ENCODE results near the gene ADGRE2.

ADGRE2 gene

GRCh38 chr19:14733574-14733973 lies 44.8 kb downstream of the ADGRE2 start:
- Histone ChIP-seq H3K27ac (no peak overlapping the region), H3K79me2 (no peaks in the 10 kb centered on the region), H3K4me3 (ENCODE audit: low read depth, low read length) (no peak overlapping the region), H3K4me2 (ENCODE audit: low read length) (no peak overlapping the region), H3K36me3 (ENCODE audit: control insufficient read depth, insufficient read depth, low read length) (no peaks in the 10 kb centered on the region), H2AFZ (no peak overlapping the region), H3K9me3 (ENCODE audit: control insufficient read depth, low read length) (no peaks in the 10 kb centered on the region), H3K9ac (no peak overlapping the region), H3K4me1 (no peaks in the 10 kb centered on the region), H3K27me3 (ENCODE audit: control insufficient read depth, insufficient read depth, low read length) (no peaks in the 10 kb centered on the region)
- TF ChIP-seq CTCF (IDR thresholded peaks at IDR 0.05), result no peak

- H3K9ac ChIP-seq, result no peak overlapping the region
- no peaks in the 10 kb centered on the region for H3K4me1 ChIP-seq
- H3K27me3 ChIP-seq (ENCODE audit: control insufficient read depth, insufficient read depth, low read length), result no peaks in the 10 kb centered on the region
- H3K9me3 ChIP-seq (ENCODE audit: control insufficient read depth, low read length), result no peaks in the 10 kb centered on the region
- no peak overlapping the region for H3K4me3 ChIP-seq (ENCODE audit: low read depth, low read length)
- no peaks in the 10 kb centered on the region for H3K79me2 ChIP-seq
- no peak overlapping the region for H2AFZ ChIP-seq
- H3K4me2 ChIP-seq (ENCODE audit: low read length), result no peak overlapping the region
- no peaks in the 10 kb centered on the region for H3K36me3 ChIP-seq (ENCODE audit: control insufficient read depth, insufficient read depth, low read length)
- TF ChIP-seq CTCF (IDR thresholded peaks at IDR 0.05), result no peak
- H3K27ac ChIP-seq, result no peak overlapping the region
Measured at GRCh38 chr19:14732510-14732909, 45.9 kb downstream of the ADGRE2 start.

- Histone ChIP-seq H3K36me3 (ENCODE audit: control insufficient read depth, insufficient read depth, low read length) (no peaks in the 10 kb centered on the region), H3K27ac (no peak overlapping the region), H3K9ac (no peak overlapping the region), H3K4me1 (no peaks in the 10 kb centered on the region), H3K9me3 (ENCODE audit: control insufficient read depth, low read length) (no peaks in the 10 kb centered on the region), H3K4me3 (ENCODE audit: low read depth, low read length) (no peak overlapping the region), H2AFZ (no peak overlapping the region), H3K4me2 (ENCODE audit: low read length) (no peak overlapping the region), H3K79me2 (no peaks in the 10 kb centered on the region), H3K27me3 (ENCODE audit: control insufficient read depth, insufficient read depth, low read length) (no peaks in the 10 kb centered on the region)
- TF ChIP-seq CTCF (IDR thresholded peaks at IDR 0.05), result no peak
Measured at GRCh38 chr19:14731200-14731599, 47.2 kb downstream of the ADGRE2 start.

- Histone ChIP-seq H3K79me2 (no peaks in the 10 kb centered on the region), H3K9ac (no peak overlapping the region), H2AFZ (no peak overlapping the region), H3K36me3 (ENCODE audit: control insufficient read depth, insufficient read depth, low read length) (no peaks in the 10 kb centered on the region), H3K27ac (no peak overlapping the region), H3K4me3 (ENCODE audit: low read depth, low read length) (no peak overlapping the region), H3K4me2 (ENCODE audit: low read length) (no peak overlapping the region), H3K9me3 (ENCODE audit: control insufficient read depth, low read length) (no peaks in the 10 kb centered on the region), H3K4me1 (no peaks in the 10 kb centered on the region), H3K27me3 (ENCODE audit: control insufficient read depth, insufficient read depth, low read length) (no peaks in the 10 kb centered on the region)
- TF ChIP-seq CTCF (IDR thresholded peaks at IDR 0.05), result no peak
Measured at GRCh38 chr19:14728595-14728994, 49.8 kb downstream of the ADGRE2 start.

- Histone ChIP-seq H3K27me3 (ENCODE audit: control insufficient read depth, insufficient read depth, low read length) (no peaks in the 10 kb centered on the region), H2AFZ (no peak overlapping the region), H3K4me3 (ENCODE audit: low read depth, low read length) (no peak overlapping the region), H3K36me3 (ENCODE audit: control insufficient read depth, insufficient read depth, low read length) (peaks cover 4% of the 10 kb centered on the region), H3K9me3 (ENCODE audit: control insufficient read depth, low read length) (peaks cover 4% of the 10 kb centered on the region), H3K4me1 (no peaks in the 10 kb centered on the region), H3K9ac (no peak overlapping the region), H3K4me2 (ENCODE audit: low read length) (no peak overlapping the region), H3K79me2 (no peaks in the 10 kb centered on the region), H3K27ac (no peak overlapping the region)
- TF ChIP-seq CTCF (IDR thresholded peaks at IDR 0.05), result no peak
Measured at GRCh38 chr19:14722127-14722526, 56.2 kb downstream of the ADGRE2 start.
